AG04450 (cell line): ENCODE data around the gene ADAMTS19. TPM values are rescaled to one million over a fixed set of nuclear protein-coding genes. Genes with fewer than 3 reads are reported as not detected.

ENCODE experiments used
- CTCF ChIA-PET: fragments of 300-600, 350-600 bp; formaldehyde crosslinking; extraction: SDS; loops from one replicate; lab custom pipeline; 2022; ENCODE audit warnings: antibody characterized with exemption, inconsistent platforms; lab: Charles Lee
- POLR2A ChIA-PET: fragments of 350-600 bp; formaldehyde crosslinking; extraction: SDS; loops from one replicate; lab custom pipeline; 2021; ENCODE audit warnings: antibody characterized with exemption, inconsistent platforms; lab: Yijun Ruan, JAX
- DNase-seq: peaks from one replicate; pipeline ENCODE4 v3.0.0-alpha.2; 2011; ENCODE audit warnings: low read depth, low spot score
- H3K27ac ChIP-seq: one replicate; pipeline ENCODE4 v1.5.1; 2012; ENCODE audit warnings: low read depth, low read length, control low read depth
- H3K27me3 ChIP-seq: one replicate; pipeline ENCODE4 v1.6.0; 2012; ENCODE audit warnings: low read length; ENCODE audit not compliant: control insufficient read depth, insufficient read depth
- H3K4me3 ChIP-seq: 2 replicates; pipeline ENCODE4 v1.5.1; 2011; ENCODE audit warnings: mild to moderate bottlenecking, low read depth, low read length, control low read depth
- H3K9me3 ChIP-seq: 2 replicates; pipeline ENCODE4 v1.5.1; 2012; ENCODE audit warnings: low read length; ENCODE audit not compliant: control insufficient read depth, insufficient read depth
- CTCF ChIP-seq: IDR thresholded peaks from 2 replicates; pipeline ENCODE4 v1.5.1; 2011; ENCODE audit warnings: low read depth, low read length, control low read depth, inconsistent platforms
- polyA plus RNA-seq: library from polyadenylated mRNA; depleted of rRNA; stranded (reverse); fragments of >200 nt; gene quantifications from 2 replicates; pipeline ENCODE4 v1.2.3, GENCODE V29; 2011

ADAMTS19 gene
- polyA plus RNA-seq, 1 experiment: 0.02 TPM

GRCh38 chr5:129496421-129496820, 36.3 kb downstream of the ADAMTS19 start:
- no peak for DNase-seq
- POLR2A ChIA-PET: no interaction called here
- TF ChIP-seq CTCF: no peak
- Histone ChIP-seq H3K27me3 (no peaks in the 10 kb centered on the region), H3K4me3 (no peak overlapping the region), H3K27ac (no peak overlapping the region), H3K9me3 (no peaks in the 10 kb centered on the region)
- CTCF ChIA-PET: no interaction called here

GRCh38 chr5:129496864-129497595, 36.9 kb downstream of the ADAMTS19 start:
- Histone ChIP-seq H3K27ac (no peak overlapping the region), H3K9me3 (no peaks in the 10 kb centered on the region), H3K4me3 (no peak overlapping the region), H3K27me3 (no peaks in the 10 kb centered on the region)
- no peak for DNase-seq
- no peak for TF ChIP-seq CTCF
- CTCF ChIA-PET: no interaction called here
- POLR2A ChIA-PET: no interaction called here

- no peak for DNase-seq
- Histone ChIP-seq H3K27ac (no peak overlapping the region), H3K9me3 (no peaks in the 10 kb centered on the region), H3K27me3 (no peaks in the 10 kb centered on the region), H3K4me3 (no peak overlapping the region)
- TF ChIP-seq CTCF: no peak
- CTCF ChIA-PET: no interaction called here
- POLR2A ChIA-PET: no interaction called here
Measured at GRCh38 chr5:129499208-129499852, 39.2 kb downstream of the ADAMTS19 start.

- DNase-seq: no peak
- TF ChIP-seq CTCF: no peak
- Histone ChIP-seq H3K27me3 (no peaks in the 10 kb centered on the region), H3K9me3 (no peaks in the 10 kb centered on the region), H3K27ac (no peak overlapping the region), H3K4me3 (no peak overlapping the region)
- ChIA-PET POLR2A (no interaction called here), CTCF (no interaction called here)
Measured at GRCh38 chr5:129500101-129500500, 40.0 kb downstream of the ADAMTS19 start.

- Histone ChIP-seq H3K27ac (no peak overlapping the region), H3K4me3 (no peak overlapping the region), H3K9me3 (no peaks in the 10 kb centered on the region), H3K27me3 (no peaks in the 10 kb centered on the region)
- no peak for TF ChIP-seq CTCF
- no peak for DNase-seq
- ChIA-PET CTCF (no interaction called here), POLR2A (no interaction called here)
Measured at GRCh38 chr5:129506086-129506485, 46.0 kb downstream of the ADAMTS19 start.
